ENCODE data around the gene MUC4.
"Not testable (repeated sequence)": the region's sequence is repeated elsewhere in the genome, so short reads cannot be mapped to it uniquely, and the experiment has no call there.

MUC4 gene

GRCh38 chr3:195711813-195712534 is 99.8 kb downstream of the MUC4 start:
- DNase-seq, result no peak

DNA sequence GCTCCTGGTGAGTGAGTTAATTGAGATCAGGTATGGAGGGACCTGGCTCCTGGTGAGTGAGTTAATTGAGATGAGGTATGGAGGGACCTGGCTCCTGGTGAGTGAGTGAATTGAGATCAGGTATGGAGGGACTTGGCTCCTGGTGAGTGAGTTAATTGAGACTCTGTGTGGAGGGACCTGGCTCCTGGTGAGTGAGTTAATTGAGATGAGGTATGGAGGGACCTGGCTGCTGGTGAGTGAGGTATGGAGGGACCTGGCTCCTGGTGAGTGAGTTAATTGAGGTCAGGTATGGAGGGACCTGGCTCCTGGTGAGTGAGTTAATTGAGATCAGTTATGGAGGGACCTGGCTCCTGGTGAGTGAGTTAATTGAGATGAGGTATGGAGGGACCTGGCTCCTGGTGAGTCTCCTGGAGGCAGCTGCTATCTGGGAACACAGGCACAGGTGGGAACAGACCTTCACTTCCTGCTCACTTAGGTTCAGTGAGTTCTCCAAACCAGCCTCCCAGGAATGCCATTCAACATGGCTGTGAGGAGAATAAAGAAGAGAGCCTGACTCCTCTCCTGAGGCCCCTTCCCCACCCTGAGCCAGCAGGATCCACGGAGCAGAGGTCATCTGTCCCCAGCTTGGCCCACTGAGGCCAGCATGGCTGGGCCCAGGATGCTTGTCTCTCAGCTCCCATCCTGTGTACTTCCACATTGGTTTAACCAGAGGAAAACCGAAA is 100.5 kb downstream of the MUC4 start:
- DNase-seq, result not testable (repeated sequence)

GRCh38 chr3:195710126-195710905 is 101.4 kb downstream of the MUC4 start:
- not testable (repeated sequence) for DNase-seq

GRCh38 chr3:195709676-195710085 is 102.0 kb downstream of the MUC4 start:
- no peak for DNase-seq

DNA sequence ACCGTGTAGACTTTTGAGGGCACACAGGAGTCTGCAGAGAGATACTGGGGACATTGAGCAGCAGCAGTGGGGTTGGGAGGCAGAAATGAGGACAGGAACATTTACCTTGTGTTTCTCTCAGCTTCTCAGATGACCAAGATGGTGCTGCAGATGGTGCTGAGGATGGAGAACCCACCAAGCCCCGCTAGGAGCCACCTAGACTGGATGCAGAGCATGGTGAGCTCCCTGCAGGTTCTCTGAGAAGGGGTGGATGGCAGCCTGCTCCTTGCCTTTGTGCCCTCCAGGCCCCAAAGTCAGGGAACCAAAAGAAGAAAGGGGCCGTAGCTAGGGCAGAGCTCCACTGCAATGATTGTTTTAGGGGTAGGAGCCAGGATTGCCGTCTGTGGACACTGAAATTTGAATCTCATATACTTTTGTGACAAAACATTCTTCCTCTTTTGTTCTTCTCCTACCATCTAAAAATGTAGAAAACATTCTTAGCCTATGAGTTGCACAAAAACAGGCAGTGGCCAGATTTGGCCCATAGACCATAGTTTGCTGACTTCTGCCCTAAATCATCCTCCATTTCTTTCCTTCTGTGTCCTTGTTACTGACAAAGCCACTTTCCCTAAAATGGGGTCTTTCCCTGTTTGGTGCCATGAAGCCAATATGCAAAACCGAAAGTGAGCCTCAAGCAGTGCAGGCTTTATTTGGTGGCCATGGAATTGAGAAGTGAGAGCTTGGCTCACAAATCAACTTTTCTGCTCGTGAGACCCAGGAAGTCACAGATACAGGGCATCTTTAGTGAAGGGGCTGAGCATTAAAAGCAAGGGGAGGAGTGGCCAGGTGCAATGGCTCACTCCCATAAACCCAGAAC is 102.9 kb downstream of the MUC4 start:
- no peak for DNase-seq

GRCh38 chr3:195708061-195708460 is 103.7 kb downstream of the MUC4 start:
- DNase-seq, result no peak

DNA sequence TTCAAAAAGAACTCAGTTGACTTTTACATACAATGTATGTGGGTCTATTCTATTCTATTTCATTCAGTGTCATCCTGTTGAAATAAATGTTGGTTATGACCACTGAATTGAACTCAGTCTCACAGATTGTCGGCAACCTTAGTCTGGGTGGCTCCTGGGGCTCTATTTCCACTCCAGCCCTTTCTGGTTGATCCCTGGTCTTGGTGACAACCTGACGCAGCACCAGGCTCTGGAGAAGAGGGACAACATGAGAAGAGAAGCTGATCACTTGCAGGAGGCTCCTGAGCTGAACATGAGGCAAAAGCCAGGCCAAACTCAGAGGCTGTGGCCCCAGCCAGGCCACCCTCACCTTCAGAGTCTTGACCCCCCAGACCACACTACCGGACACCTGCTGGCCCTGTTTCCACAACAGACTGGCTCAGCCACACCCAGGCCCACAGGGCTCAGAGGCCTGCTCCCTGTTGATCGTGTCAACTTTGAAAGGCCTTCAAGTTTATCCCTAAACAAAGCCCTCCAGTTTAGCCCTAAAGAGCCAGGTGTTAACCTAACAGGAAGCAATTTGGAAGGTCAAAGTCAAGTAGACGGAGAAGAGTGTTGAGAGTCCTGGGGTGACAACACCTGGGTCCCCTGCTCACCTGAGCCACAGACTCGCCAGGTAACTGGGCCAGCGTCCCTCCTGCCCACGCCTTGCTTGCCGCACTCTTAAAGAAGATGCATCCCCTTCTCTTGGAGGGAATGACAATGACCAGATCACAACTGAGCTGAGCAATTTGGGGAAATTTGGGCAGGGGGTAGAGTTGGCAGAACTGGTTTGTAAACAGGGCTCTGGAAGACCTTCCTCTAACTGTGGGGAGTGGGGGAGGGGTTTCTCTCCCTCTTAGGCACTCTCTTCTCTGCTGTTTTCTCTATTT is 106.4 kb downstream of the MUC4 start:
- DNase-seq, result no peak

- no peak for DNase-seq
Observed at GRCh38 chr3:195704433-195704999, 107.2 kb downstream of the MUC4 start.

- DNase-seq, result no peak
Observed at GRCh38 chr3:195703776-195704175, 108.0 kb downstream of the MUC4 start.

DNA sequence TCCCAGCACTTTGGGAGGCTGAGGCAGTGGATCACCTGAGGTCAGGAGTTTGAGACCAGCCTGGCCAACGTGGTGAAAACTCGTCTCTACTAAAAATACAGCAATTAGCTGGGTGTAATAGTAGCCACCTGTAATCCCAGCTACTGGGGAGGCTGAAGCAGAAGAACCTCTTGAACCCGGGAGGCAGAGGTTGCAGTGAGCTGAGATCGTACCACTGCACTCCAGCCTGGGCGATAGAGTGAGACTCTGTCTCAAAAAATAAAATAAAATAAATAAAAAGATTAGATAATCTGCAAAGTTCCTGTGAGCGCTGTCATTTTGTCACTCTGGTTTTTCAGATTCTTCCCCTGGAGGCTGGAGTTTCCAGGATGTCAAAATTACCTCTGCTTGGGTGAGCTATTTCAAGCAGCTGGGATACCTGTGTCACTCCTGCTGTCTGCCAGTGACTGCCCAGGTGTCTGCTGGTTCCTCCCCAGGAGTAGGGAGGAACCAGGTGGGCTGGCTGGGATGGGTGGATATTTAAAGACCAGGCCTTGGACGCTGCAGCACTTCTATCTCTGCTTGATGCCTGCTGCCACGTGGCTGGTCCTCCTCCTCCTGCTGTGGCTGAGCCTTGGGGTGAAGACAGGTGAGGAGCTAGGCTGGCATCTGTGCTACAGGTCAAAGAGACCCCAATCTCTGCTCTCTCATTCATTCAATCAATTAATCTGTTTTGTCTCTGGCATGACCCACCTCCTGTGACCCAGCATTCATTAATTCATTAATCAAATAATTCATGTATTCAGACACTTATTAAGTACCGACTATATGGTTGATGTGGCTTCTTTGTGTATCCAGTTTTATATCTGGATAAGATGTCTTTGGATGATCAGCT is 110.5 kb downstream of the MUC4 start:
- DNase-seq, result no peak

DNA sequence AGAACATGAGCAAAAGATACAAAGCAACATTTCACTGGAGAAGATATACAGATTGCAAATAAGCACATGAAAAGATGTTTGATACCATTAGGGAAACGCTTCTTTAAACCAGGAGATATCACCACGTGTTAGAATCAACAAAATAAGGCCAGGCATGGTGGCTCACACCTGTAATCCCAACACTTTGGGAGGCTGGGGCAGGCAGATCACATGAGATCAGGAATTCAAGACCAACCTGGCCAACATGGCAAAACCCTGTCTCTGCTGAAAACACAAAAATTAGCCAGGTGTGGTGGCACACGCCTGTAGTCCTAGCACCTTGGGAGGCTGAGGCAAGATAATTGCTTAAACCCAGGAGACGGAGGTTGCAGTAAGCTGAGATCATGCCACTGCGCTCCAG is 111.4 kb downstream of the MUC4 start:
- no peak for DNase-seq

GRCh38 chr3:195699860-195700259 is 111.9 kb downstream of the MUC4 start:
- no peak for DNase-seq

GRCh38 chr3:195699388-195699771 is 112.3 kb downstream of the MUC4 start:
- DNase-seq, result no peak

- no peak for DNase-seq
Observed at GRCh38 chr3:195698647-195699387, 112.9 kb downstream of the MUC4 start.

DNA sequence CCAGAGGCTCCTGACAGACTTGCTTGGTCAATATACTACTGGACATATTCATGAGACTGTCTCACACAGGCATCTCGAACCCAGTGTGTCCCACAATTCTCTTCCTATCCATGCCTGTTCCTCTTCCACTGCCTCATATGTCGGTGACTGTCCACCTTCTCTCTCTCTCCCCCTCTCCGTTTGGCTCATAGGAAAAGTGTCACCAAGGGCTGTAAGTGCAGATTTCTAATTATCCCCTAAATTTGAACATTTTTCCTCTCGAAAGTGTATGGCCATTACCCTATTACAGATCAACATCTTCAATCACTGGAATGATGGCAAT is 113.4 kb downstream of the MUC4 start:
- DNase-seq, result no peak

DNA sequence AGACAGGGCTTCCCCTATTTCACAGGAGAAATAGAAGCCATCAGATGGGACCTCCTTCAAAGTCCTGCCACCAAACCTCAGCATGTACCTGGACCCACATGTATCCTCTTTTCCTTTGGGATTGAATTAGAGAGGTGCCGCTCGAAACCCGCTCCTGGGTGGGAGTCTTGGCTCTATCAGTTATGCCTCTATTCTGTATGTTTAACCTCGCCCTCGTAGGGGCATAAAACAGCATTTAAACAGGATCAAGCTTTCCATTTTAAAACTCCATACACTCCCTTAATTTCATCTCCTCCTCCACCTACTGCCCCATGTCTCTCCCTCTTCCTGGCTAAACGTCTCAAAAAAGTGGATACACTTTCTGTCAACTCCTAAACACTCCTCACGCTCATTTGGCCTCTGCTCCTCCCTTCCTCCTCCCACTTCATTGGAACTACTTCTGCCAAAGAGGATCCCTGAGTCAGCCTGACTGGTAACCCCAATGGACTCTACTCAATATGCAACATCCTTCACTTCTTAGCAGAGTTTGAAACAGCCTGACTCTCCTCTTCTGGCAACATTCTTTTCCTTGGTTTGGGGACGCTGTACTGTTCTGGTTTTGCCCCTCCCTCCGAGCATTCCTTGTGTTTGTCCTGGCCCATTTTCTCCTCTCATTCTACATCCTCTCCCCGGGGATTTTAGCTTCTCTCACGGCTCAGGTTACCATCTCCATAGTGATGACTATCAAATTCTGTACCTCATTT is 114.0 kb downstream of the MUC4 start:
- no peak for DNase-seq

Data from stimulated activated CD4-positive, alpha-beta T cell treated with anti-CD3 and anti-CD28 coated beads, Interleukin-4, amount 100 ng/mL, for 1 hour (primary cell).